ENCODE data around the gene C3. TPM values are rescaled to one million over a fixed set of nuclear protein-coding genes. Genes with fewer than 3 reads are reported as not detected.

Gene C3
- total and polyA plus RNA-seq, 2 of the 13 experiments (the other 11 are each of a cell fraction or from before 2014, with no cell fraction given), result 1,455 to 6,272 TPM

DNA sequence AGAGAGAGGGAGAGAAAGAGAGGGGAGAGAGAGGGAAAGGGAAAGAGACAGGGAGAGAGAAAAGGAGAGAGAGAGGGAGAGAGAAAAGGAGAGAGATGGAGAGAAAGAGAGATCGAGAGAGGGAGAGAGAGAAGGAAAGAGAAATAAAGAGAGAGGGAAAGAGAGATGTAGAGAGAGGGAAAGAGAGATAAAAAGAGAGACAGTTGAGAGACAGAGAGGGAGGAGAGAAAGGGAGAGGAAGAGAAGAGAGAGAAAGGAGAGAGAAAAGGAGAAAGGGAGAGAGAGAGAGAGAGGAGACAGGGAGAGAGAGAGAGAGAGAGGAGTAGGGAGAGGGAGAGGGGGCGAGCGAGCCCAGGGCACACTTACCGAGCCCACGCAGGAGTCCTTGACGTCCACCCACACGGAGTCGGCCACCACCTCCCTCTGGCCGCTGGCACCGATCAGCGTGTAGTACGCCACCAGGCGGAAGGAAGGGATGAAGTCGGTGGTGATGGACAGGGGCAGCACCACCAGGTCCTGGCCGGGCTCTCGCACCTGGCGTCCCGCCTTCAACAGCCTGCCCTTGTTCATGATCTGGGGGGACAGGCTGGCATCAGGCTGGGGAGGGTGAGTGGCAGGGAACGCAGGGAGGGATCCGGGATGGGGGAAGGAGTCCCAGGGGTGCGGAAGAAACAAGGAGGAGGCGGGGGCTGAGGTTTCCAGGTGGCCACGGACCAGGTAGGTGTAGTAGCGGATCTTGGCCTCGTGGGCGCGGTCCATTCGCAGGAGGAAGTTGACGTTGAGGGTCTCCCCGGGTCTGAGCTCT lies 10.0 kb downstream of the C3 start (continued):
- TF ChIP-seq HNRNPK (IDR thresholded peaks at IDR 0.05; ENCODE audit: low read depth, low read length, poor library complexity, severe bottlenecking), result peak; percentile 45
- TF ChIP-seq, protein P1, sequence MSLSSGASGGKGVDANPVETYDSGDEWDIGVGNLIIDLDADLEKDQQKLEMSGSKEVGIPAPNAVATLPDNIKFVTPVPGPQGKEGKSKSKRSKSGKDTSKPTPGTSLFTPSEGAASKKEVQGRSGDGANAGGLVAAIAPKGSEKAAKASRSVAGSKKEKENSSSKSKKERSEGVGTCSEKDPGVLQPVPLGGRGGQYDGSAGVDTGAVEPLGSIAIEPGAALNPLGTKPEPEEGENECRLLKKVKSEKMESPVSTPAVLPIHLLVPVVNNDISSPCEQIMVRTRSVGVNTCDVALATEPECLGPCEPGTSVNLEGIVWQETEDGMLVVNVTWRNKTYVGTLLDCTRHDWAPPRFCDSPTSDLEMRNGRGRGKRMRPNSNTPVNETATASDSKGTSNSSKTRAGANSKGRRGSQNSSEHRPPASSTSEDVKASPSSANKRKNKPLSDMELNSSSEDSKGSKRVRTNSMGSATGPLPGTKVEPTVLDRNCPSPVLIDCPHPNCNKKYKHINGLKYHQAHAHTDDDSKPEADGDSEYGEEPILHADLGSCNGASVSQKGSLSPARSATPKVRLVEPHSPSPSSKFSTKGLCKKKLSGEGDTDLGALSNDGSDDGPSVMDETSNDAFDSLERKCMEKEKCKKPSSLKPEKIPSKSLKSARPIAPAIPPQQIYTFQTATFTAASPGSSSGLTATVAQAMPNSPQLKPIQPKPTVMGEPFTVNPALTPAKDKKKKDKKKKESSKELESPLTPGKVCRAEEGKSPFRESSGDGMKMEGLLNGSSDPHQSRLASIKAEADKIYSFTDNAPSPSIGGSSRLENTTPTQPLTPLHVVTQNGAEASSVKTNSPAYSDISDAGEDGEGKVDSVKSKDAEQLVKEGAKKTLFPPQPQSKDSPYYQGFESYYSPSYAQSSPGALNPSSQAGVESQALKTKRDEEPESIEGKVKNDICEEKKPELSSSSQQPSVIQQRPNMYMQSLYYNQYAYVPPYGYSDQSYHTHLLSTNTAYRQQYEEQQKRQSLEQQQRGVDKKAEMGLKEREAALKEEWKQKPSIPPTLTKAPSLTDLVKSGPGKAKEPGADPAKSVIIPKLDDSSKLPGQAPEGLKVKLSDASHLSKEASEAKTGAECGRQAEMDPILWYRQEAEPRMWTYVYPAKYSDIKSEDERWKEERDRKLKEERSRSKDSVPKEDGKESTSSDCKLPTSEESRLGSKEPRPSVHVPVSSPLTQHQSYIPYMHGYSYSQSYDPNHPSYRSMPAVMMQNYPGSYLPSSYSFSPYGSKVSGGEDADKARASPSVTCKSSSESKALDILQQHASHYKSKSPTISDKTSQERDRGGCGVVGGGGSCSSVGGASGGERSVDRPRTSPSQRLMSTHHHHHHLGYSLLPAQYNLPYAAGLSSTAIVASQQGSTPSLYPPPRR (CRISPR knock-in tag; IDR thresholded peaks at IDR 0.05; ENCODE audit: borderline replicate concordance), result no peak
- TF ChIP-seq ZSCAN22 (CRISPR knock-in tag; IDR thresholded peaks at IDR 0.05), result peak; percentile 24; the same call in 1 of the 2 replicates
- no peak for TF ChIP-seq THAP11 (CRISPR knock-in tag; IDR thresholded peaks at IDR 0.05)
- TF ChIP-seq SRY (CRISPR knock-in tag; IDR thresholded peaks at IDR 0.05), result peak; percentile 38; the same call in 1 of the 2 replicates
- TF ChIP-seq ZNF225 (CRISPR knock-in tag; IDR thresholded peaks at IDR 0.05), result no peak
- TF ChIP-seq, protein P2, sequence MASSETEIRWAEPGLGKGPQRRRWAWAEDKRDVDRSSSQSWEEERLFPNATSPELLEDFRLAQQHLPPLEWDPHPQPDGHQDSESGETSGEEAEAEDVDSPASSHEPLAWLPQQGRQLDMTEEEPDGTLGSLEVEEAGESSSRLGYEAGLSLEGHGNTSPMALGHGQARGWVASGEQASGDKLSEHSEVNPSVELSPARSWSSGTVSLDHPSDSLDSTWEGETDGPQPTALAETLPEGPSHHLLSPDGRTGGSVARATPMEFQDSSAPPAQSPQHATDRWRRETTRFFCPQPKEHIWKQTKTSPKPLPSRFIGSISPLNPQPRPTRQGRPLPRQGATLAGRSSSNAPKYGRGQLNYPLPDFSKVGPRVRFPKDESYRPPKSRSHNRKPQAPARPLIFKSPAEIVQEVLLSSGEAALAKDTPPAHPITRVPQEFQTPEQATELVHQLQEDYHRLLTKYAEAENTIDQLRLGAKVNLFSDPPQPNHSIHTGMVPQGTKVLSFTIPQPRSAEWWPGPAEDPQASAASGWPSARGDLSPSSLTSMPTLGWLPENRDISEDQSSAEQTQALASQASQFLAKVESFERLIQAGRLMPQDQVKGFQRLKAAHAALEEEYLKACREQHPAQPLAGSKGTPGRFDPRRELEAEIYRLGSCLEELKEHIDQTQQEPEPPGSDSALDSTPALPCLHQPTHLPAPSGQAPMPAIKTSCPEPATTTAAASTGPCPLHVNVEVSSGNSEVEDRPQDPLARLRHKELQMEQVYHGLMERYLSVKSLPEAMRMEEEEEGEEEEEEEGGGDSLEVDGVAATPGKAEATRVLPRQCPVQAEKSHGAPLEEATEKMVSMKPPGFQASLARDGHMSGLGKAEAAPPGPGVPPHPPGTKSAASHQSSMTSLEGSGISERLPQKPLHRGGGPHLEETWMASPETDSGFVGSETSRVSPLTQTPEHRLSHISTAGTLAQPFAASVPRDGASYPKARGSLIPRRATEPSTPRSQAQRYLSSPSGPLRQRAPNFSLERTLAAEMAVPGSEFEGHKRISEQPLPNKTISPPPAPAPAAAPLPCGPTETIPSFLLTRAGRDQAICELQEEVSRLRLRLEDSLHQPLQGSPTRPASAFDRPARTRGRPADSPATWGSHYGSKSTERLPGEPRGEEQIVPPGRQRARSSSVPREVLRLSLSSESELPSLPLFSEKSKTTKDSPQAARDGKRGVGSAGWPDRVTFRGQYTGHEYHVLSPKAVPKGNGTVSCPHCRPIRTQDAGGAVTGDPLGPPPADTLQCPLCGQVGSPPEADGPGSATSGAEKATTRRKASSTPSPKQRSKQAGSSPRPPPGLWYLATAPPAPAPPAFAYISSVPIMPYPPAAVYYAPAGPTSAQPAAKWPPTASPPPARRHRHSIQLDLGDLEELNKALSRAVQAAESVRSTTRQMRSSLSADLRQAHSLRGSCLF (CRISPR knock-in tag; IDR thresholded peaks at IDR 0.05; ENCODE audit: borderline replicate concordance), result no peak
- no peak for TF ChIP-seq ELF1 (CRISPR knock-in tag; IDR thresholded peaks at IDR 0.05)
- TF ChIP-seq MTF2 (CRISPR knock-in tag; IDR thresholded peaks at IDR 0.05; ENCODE audit: borderline replicate concordance), result no peak
- no peak for TF ChIP-seq CAMTA2 (CRISPR knock-in tag; IDR thresholded peaks at IDR 0.05; ENCODE audit: borderline replicate concordance)
- TF ChIP-seq SNAI1 (CRISPR knock-in tag; IDR thresholded peaks at IDR 0.05; ENCODE audit: borderline replicate concordance), result no peak
- no peak for TF ChIP-seq SIN3A (IDR thresholded peaks at IDR 0.05; ENCODE audit: borderline replicate concordance, low read depth, low read length)
- no peak for TF ChIP-seq ZSCAN20 (CRISPR knock-in tag; IDR thresholded peaks at IDR 0.05; ENCODE audit: borderline replicate concordance)
- TF ChIP-seq, protein P3, sequence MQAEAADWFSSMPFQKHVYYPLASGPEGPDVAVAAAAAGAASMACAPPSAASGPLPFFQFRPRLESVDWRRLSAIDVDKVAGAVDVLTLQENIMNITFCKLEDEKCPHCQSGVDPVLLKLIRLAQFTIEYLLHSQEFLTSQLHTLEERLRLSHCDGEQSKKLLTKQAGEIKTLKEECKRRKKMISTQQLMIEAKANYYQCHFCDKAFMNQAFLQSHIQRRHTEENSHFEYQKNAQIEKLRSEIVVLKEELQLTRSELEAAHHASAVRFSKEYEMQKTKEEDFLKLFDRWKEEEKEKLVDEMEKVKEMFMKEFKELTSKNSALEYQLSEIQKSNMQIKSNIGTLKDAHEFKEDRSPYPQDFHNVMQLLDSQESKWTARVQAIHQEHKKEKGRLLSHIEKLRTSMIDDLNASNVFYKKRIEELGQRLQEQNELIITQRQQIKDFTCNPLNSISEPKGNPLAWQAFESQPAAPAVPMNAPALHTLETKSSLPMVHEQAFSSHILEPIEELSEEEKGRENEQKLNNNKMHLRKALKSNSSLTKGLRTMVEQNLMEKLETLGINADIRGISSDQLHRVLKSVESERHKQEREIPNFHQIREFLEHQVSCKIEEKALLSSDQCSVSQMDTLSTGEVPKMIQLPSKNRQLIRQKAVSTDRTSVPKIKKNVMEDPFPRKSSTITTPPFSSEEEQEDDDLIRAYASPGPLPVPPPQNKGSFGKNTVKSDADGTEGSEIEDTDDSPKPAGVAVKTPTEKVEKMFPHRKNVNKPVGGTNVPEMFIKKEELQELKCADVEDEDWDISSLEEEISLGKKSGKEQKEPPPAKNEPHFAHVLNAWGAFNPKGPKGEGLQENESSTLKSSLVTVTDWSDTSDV (CRISPR knock-in tag; IDR thresholded peaks at IDR 0.05), result no peak
- TF ChIP-seq RFX5 (IDR thresholded peaks at IDR 0.05; ENCODE audit: low read depth, low read length), result no peak
- TF ChIP-seq TMF1 (CRISPR knock-in tag; IDR thresholded peaks at IDR 0.05; ENCODE audit: low read depth), result no peak
